Activated CD4-positive, CD25-positive, alpha-beta regulatory T cell treated with anti-CD3 and anti-CD28 coated beads, Interleukin-2, amount 50 U/mL, for 24 hours (primary cell): ENCODE measurements around the gene ATXN10.

Source experiments
- ATAC-seq, 2 donors: fragments of 150-1000 bp; cut with Tn5 transposase; one replicate each; pipeline ENCODE4 v1.10.0; 2021; ENCODE audit warnings: mild to moderate bottlenecking in 1 of 2, moderate library complexity in 1 of 2

Gene ATXN10

DNA sequence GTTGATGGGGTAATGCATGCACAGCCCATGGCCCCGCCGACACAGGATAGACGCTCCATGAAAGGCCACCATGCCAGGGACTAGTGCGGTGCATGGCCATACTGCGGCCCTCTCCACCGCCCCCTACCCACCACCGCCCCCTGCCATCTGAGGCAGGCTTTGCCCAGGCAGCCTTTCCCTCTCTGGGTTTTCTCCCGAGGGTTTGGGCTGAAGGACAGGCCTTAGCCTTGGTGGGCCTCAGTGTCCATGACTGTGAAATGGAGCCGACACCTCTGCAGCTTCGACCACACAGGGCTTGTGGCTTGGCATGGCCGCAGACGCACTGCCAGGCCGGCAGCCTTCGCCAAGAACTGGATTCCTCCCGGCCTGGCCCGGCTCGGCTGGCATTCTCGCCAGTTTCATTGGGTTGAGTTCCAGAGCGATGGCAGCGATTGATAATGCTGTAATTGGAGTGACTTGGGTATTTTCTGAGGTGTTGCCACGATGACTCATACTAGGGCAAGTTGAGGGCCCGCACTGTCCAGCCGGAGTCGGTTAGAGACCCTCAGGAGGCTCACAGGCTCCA is 194.0 kb downstream of the ATXN10 start:
- no peak for ATAC-seq

DNA sequence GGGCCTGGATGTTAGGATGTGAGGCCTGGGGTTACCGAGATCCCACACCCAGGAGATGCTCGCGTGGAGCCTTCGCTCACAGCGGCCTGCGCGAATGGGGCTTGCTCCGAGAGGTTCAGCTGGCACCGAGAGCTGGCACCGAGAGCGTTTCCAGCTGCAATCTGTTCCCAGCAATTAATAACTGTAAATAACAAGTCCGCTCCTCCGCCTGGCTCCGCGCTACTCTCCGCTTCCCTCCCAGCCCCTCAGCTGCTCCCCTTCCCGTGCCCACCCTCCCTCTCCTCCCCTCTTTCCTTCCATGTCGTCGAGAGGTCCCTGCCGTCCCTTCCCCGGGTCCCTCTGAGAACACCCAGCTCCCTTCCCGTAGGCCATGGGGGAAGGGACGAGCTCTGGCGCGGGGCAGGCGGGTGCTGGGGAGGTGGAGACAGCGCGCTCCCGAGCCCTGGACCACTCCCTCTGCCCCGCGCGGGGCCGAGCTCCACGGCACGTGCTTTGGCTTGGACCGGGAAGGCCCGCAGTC is 194.6 kb downstream of the ATXN10 start:
- ATAC-seq = no peak

DNA sequence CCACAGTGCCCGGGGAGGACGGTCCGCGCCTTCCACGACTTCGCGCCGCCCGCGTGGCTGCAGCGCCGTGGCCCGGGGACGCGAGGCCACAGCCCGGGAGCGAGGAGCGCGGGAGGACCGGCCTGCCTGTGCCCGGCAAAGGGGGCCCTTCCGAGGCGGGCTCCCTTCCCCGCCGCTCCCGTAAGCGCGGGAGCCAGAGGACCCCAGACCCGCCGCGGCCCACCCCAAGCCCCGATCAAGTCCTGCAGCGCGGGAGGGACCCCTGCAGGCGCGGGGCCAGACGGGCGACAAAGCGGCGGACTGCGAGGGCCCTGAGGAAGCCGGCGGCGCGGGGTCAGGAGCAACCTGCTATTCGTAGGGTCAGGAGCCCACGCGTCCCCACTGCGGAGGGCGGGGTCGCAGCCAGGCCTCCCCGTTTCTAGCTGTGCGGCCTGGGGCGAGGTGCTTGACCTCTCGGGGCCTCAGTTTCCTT is 195.0 kb downstream of the ATXN10 start:
- no peak for ATAC-seq

DNA sequence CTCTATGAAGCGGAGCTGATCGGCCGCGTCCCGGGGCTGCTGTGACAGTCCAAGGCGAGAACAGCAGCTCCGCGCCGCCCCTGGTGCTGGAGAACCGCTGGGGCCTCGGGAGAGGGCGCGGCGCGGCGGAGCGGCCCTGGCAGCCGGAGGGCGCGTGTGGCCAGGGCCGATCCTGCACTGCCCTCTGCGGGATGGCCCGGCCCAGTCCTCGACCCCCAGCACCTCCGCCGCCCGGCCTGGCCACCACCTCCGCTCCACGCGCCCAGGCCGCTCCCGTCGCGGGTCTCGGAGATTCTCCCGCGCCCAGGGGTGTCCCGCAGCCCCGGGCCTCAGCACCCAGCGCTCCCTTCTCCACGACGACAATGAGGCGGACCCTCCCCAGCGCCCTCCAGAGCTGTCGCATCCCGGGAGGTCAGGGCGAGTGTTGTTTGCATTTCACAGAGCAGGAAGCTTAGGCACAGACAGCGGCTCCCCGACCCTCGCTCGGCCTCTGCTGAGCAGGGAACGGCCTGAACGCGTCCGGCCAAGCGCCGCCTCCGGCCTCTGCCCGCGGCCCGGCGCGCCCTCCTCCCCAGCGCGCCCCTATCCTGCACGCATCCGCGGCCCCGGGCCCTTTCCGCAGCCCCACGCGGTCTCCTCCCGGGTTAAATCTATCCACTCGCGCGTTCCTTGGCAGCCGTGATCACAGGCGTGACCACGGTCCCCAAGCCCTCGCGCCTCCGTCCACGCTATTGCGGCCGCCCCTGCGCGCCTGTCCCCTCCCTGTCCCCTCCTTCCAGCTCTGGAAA is 195.7 kb downstream of the ATXN10 start:
- ATAC-seq = no peak

DNA sequence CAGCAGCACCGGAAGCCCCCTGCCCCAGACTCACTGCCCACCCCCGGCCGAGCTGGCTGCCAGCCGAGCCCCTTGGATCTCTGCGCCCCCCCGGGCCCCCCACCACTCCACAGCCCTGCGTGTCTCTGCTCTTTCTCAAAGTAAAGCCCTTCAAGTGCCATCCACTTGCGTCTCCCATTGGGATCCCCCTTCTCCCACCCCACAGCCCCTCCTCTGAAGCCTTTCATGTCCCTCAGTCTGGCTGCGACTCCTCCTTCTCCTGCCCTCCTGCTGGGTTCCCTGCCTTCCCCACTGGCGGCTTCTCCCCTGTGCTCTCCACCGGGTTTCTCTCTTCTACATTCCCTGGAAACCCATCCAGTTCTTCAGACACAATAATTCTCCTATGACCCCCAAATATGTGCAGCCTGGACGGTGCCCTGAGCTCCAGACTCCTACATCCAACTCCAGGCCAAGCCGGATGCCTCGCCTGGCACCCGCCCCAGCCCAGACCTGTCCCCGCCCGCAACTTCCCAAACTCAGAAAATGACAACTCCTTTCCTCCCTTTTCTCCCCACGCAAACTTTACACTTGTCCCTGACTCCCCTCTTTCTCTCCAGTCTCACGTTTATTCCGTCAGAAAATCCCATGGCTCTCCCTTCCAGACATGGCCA is 196.4 kb downstream of the ATXN10 start:
- no peak for ATAC-seq

DNA sequence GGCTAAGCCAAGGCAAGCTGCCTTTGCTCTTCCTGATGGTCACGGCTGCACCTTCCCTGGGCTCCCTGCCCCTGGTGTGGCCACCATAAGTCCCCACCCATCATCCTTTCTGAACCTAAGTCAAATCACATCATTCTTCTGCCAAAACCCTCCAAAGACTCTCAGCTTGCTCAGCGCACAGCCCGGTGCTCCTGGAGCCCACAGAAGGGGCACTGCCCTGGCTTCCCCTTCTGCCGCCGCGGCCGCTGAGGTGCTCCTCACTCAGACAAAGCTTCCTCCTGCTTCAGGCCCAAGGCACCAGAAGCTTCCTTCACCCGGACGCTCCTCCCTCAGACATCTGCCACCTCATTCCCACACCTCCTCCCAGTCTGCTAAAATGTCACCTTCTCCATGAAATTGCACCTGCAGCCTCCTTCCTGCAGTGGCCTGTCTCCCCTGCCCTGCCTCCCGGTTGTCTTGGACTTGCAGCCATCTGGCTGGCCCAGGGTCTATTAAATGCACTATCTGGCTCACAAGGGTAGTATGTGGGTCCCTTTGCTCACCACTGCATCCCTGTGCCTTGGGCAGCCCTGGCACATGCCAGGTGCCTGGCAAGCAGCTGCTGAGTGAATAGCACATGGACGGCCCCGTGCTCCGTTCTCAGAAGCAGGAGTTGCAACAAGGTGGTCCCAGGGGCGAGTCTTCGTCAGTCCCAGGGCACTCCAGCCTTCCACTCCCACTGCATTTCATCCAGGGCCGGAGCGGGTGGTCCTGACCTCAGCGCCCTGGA is 197.1 kb downstream of the ATXN10 start:
- no peak for ATAC-seq

DNA sequence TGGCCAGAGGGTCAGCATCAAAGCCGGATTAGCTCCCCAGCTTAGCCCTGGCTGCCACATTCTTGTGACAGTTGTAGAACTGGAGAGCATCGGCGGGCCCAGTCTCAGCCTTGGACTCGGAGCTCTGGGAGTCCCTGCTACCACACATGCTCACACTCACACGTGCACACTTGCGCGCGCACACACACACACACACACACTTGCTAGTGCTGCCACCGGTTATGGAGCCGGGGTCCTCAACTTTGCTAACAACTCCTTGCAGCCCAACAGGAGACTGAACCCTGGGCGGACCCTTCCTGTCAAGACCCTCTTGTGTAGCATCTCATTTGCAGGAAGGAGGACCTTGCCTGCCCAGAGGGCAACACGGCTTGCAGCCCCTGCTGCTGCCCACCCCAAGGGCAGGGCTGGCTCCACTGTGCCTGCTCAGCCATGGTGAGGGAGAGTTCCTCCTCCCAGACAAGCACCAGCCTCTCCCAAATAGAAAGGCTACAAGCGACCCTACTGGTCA is 197.8 kb downstream of the ATXN10 start:
- ATAC-seq = no peak

DNA sequence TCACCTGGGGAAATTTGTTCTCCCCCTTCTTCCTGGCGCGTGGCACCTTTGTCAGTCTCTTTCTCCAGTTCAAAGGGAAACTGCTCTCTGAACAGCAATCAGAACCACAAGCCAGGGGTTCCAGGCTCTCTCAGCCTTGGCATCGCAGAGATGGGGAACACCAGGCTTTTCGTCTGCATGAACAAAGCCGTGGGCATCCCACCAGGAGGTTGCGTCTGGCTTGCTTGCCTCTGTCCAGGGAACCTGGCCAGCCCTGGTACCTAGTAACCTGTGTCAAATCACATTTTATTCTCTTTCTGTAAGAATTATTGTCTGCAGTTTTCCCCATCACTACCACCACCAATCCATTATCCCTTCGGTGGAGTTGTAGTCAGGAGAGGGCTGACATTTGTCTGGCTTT is 198.4 kb downstream of the ATXN10 start:
- ATAC-seq = no peak

DNA sequence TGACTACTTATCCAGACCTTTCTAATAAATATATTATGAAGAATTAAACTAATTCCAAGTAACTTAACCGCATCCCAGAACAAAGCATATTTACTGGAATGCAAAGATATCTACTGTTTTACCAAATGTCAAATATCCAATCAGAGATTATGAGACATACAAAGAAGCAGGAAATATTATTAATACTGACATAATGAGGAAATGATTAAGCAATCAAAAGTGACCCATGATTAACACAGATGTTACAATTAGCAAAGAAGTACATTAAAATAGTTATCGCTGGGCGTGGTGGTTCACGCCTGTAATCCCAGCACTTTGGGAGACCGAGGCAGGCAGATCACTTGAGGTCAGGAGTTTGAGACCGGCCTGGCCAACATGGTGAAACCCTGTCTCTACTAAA is 200.1 kb downstream of the ATXN10 start:
- ATAC-seq = no peak

DNA sequence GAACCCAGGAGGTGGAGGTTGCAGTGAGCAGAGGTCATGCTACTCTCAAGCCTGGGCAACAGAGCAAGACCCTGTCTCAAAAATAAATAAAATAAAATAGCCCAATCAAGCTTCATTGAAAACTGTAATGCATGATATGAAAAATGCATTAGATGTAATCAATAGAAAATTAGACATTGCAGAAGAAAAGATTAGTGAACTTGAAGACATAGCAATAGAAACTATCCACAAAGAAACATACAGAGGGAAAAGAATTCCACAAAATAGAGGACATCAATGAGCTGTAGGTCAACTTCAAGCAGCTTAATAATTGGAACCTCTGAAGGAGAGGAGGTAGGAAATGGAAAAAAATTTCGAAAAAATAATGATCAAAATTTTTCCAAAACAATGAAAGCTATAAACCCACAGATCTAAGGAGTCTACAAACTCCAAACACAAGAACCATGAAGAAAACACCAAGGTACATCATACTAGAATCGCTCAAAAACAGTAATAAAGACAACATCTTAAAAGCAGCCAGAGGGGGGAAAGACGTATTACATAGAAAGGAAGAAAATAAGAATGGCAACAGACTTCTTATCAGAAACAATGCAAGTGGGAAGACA is 201.1 kb downstream of the ATXN10 start:
- no peak for ATAC-seq

DNA sequence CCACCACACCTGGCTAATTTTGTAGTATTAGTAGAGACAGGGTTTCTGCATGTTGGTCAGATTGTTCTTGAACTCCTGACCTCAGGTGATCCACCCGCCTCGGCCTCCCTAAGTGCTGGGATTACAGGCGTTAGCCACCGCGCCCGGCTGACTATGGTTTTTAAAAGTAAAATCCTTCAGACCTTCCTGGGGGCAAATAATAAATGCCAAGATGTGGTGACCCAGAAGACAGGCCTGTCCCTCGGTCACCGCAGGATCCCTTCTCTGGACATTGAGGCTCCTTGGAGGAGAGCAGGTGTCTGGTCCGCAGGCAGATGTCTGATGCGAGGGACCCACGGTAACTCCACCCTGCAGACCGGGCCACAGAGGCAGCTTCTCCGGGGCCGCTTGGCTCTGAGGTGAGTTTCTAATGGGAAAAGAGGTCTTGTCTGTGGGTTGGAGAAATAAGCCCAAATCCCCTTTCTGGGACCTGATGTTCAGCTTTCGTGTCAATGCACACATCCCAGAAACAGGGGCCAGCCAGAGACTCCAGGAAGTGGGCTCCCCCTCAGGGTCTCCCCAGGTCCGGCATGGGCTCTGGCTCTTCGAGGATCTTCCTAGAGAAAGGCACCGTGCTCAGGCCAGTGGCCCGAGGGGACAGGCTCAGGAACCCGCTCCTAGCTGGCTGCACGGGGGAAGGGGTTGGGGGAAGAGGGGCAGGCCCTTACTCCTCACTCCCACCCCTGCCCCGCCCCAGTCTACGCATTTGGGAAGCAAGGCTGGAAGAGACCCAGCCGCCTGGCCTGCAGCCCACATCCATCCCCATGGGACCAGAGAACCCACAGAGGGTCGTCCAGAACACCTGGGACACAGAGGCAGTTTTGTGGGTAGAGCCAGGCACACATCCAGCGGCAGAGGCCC is 204.8 kb downstream of the ATXN10 start:
- ATAC-seq = no peak

DNA sequence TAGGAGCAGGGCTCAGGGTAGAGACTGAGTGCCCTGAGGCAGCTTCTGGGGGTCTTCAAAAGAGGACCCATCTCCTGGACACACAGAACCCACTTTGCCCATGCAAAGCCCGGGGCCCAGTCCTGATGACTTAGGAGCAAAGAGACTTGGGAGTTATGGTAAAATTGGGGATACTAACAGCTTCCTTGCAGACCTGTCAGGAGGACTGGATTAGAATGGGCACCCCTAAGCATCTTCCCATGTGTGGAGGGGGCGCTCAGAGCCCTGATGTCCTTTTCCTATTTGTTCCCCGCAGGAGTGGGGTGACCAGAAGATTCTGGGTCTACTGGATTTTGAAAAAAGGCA is 205.4 kb downstream of the ATXN10 start:
- ATAC-seq = no peak

DNA sequence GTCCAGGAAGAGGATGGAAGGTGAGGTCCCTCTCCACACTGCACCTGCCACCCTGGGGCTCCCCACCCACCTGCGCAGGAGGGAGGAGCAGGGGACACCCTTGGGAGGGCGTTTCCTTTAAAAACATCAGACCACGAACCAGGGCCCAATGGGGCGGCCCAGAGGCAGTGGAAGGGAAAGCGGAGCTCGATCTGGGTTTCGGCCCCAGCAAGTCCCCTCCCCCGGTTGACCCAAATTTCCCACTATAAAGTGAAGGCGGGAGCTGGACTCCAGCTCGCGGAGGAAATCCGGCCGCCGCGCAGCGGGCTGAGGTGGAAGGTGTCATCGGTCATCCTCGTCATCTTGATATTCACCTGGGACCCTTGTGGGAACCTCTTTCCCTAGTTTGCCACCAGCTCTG is 206.0 kb downstream of the ATXN10 start:
- no peak for ATAC-seq

DNA sequence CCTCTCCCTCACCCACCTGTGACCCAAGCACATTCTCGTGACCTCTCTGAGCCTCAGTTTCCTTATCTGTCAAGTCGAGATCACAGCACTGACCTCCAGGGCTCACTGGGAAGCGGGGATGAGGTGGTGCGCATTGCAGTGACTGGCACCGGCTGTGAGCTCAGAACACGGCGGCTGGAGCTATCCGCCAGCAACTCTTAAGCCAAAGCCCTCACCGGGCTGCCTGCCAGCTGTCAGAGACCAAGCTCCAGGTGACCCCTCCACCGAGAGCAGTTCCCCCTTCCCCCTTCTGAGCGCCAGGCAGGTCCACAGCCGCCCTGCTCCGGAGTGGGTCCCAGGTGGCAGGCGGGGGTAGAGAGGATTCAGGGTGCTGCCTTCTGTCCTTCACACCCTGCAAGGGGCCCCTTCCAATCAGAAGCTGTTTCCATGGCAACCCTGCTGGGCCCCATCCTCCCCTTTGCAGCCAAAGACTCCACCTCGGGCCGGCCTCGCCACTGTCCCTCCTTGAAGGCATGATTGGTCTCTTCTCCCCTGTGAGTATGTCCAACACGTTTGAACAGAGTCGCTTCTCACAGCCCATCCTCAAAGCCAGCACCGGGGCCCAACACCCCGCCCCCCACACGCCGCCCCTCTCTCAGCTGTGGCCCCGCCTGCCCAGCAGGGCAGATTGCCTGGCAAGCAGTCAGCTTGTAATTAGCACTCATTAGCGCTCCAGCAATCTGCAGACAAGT is 206.6 kb downstream of the ATXN10 start:
- ATAC-seq = no peak

DNA sequence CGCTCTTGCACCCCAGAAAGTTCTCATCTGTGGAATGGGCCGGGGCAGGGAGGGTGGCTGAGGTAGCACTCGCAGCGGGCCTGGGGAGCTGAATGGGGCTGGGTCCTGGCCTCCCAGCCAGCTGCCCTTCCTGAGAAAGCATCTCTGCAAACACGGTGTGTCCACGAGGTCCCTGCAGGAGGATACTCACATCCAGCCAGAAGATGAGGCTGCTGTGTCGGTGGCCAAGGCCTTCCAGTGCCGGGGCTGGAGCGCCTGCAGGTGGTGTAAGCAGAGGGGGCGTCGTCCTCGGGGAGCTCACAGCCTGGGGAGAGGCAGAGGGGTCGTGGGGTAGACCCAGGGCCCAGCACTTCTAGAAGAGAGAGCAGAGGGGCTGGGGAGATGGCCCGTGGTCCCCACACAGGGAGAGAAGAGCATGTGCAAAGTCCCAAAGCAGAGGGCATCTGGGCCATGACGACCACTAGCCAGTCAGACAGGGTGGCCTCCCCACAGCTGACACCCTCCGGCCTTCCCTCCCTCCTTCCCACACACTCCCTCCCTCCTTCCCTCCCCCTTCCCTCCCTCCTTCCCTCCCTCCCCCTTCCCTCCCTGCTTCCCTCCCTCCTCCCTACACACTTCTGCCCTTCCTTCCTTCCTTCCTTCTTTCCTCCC is 207.4 kb downstream of the ATXN10 start:
- ATAC-seq = no peak

DNA sequence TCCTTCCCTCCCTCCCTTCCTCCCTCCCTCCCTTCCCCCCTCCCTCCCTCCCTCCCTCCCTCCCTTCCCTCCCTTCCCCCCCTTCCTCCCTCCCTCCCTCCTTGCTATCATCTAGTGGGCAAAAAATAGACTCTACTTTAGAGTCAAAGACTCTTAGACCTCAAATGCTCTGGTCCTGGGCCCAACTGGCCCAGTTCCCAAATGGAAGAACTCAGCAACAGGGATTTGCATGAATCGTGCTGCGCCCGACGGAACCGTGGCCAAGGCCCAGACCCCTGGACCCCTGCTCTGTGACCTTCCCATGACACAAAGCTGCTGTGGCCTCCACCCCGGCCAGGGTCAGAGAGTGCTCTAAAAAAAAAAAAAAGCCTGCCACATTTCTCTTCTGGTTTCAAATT is 207.9 kb downstream of the ATXN10 start:
- no peak for ATAC-seq

DNA sequence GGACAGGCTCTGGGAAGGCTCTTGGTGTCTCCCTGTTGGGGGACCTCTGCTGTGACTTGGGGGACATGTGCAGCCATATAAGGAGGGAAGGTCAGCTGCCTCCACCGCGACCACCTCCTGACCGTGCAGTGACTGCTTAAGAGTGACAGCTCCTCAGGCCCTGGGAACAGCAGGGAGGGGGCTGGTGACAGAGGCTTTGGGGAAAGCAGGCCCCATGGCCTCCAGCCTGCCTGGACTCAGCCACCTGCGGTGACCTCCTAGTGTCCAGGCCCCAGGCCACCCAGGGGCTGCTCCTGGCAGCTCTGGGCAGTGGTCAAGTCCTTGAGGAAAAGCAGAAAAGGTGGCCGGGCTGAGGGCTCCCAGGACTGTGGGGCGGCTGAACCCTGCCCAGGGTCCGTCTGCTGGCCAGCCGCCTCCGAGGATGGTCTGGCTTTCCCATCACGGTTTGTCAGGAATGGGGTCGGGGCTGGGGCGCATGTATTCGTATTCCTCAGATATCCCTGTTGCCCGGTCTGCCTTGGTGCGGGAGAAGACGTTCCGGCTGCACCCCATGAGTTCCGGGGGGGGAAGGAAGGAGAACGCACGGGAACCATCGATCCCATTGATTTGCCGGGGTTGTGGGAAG is 208.6 kb downstream of the ATXN10 start:
- ATAC-seq = no peak

DNA sequence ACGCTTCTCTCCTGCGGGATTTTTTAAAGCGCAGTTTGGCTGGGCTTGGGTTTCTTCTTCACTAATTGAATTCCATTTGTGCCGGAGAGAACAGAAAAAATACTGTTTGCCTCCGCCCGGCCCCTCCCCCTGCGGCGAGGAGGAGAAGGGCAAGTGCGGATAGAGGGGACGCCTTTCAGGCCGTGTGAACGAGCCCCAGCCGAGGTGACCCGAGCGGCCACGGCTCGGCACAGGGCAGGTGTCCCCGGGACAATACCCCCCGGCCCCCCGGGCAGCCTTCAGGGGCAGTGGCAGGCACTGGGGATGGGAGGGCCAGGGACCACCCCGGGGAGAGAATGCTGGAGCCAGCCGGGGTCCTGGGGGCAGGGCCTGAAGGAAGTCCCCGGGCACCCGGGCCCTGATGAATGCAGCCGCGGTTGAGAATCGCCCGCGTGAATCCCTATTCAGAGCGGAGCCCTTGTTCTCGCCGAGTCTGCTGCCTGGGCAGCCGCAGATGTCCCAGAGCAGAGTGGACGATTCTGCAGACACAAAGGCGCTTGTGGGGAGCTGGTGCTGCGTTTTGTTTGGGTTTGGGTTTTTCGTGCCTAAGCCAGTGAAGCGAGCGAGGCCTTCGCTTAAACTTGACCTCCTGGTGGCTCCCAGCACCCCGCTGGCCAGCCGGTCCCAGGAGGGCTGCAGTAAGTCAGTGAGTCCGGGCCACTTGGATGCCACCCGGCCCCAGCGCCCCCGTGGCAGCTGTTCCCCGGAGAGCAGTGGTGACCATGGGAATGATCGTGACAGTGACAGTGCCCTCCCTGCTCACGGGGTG is 209.3 kb downstream of the ATXN10 start:
- no peak for ATAC-seq

DNA sequence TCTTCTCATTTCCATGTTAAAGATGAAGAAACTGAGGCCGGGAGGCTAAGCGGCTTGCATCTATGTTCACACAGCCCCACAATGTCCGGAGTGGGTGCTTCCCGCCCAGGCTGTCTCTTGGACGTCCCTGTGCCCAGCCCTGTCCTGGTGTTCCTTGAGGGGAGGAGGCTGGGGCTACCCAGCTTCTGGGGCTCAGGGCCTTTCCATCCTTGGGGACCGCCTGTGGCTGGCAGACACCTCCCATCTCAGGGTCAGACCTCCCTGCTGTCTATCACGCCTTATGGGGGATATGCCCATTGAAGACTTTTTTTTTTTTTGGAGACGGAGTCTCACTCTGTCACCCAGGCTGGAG is 209.9 kb downstream of the ATXN10 start:
- ATAC-seq = no peak
